Measurements from ENCODE around the gene CSNK1G2.
"Not testable (repeated sequence)": the region's sequence is repeated elsewhere in the genome, so short reads cannot be mapped to it uniquely, and the experiment has no call there.

CSNK1G2 gene

DNA sequence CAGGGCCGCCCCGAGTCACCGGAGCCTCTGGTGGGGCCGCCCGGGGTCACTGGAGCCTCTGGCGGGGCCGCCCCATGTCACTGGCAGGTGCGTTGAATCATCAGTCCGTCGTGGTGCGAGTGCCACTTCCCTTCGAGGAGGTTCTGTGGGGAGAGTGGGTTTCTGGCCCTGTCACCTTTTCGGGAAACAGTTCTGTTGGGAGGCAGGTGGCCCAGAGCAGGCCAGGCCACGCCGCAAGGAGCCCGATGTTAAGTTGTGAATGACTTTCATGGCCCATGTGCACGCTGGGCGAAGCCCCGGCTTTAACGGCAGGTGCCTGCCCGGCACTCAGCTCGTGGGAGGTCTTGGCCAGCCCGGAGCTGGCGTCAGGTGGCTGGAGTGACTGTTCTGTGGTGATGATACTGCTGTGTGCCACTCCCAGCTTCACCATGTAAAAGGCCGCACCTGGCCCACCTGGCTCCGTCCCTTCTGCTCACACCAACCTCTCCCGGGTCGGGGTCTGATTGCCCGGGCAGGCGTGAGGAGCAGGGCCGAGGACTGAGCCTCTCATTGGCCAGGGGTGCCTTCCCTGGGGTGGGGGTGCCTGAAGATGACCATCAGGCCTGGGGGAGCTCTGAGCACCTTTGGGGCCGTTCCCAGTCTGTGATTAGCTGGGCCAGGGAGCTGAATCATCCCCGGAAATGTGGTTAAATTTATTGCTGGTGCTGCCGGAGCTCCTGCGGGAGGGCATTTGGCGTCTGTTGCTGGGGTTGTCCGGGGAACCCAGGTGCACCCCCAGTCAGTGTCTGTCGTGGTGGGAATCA is 29.2 kb downstream of the CSNK1G2 start:
- DNase-seq: no peak

DNA sequence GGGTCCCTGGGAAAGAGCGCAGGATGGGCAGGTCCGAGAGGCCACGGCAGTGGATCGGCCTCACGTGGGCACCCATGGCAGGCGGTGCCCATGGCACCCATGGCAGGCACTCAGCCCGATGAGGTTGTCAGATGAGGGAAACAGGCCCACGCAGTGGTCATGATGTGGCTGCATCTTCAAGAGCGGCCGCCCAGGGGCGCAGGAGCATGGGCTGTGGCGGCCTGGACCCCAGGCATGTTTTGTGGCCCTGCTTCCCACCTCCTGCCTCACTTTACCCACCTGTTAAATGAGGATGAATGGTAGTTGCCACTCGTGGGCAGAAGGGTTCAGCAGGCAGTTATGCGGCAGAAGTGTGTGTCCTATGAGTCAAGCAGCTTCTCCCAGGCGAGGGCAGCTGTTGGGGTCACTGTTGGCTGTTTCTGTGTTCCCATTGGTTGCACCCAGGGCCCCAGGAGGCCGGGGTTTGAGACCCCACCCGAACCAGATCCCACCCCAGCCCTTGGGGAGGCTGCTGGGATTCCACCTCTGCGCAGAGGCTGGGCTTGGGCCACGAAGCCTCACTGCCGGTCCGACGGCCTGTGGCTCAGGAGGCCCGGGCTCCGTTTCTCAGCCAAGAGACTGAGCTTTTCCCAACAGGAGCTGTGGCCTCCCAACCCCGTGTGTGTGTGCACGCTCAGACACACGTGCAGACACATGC is 30.0 kb downstream of the CSNK1G2 start:
- DNase-seq: no peak

DNA sequence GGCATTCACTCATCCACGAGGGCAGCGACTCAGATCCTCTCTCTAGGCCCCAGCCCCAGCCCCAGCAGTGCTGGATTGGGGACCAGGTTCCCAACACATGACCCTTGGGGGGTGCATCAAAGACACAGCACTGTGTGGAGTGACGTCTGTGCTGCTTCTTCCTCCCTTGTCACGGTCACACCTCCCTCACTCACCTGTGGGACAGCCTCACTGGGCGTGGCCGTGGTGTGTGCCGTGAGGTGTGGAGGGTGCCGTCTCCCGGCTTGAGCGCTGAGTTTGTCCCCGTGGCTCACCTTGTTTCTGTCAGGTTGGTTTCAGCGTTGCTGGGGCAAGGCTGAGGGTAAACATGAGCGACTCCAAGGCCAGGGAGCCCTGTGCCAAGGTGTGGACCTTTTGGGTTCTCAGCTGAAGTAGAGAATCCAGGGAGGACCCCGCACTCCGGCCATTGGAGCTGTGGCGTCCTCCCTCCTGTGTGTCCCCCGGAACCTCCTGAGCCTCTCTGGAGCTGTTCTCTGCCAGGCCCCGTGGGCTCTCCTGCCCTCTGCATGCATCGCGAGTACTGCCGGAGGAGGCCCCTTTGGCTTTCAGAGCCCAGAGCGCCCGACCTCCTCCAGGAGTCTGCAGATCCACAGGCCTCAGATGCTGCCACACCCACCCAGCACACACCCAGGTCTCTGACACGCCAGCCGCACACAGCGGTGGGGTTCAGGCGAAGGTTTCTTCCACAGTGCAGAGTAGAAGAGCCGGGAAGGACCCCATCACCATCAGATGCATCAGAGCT is 33.6 kb downstream of the CSNK1G2 start:
- DNase-seq: no peak

DNA sequence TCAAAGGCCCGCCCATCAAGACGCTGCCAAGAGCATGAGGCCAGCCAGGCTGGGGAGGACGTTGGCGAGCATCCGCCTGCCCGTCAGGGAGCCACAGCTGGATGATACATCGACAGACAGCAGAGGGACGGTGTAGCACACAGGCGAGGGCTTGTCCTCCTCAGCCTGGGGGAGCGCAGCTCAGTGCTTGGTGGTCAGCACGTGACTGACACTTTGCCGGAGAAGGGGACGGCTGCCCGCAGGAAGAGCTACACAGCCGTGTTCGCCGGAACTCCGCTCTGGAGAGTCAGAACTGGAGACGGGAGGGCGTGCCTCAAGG is 34.1 kb downstream of the CSNK1G2 start:
- DNase-seq: no peak

DNA sequence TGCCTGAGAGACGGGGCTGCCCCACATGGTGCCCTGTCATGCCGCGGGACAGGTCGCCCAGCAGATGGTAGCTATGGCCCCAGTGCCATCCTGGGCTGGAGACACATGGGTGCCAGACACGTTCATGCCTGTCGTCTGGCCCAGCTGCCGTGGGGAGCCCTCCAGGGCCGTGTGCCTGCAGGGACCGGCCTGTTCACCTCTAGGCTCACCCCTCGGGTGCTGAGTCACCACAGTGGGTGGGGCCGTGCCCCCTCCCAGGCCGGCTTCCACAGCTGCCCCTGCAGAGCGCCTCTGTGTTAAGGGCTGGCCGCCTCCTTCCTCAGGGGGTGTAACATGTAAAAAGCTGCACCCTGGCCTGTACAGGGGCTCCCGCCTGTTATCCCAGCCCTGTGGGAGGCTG is 36.1 kb downstream of the CSNK1G2 start:
- no peak for DNase-seq

DNA sequence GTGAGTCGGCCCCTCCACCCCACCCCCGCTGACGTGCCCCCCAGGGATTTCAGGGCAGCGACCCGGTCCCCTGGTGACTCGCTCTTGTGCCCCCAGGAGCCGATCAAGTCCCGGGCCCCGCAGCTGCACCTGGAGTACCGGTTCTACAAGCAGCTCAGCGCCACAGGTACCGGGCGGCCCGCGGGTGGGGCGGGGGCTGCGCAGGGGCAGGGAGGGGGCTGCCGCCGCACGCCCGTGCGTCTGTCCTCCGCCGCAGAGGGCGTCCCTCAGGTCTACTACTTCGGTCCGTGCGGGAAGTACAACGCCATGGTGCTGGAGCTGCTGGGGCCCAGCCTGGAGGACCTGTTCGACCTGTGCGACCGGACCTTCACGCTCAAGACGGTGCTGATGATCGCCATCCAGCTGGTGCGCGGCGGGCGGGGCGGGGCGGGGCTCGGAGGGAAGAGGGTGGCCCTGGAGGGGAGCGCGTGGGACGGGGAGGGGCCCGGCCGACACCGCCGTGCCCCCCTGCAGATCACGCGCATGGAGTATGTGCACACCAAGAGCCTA is 37.4 kb downstream of the CSNK1G2 start:
- DNase-seq: no peak

DNA sequence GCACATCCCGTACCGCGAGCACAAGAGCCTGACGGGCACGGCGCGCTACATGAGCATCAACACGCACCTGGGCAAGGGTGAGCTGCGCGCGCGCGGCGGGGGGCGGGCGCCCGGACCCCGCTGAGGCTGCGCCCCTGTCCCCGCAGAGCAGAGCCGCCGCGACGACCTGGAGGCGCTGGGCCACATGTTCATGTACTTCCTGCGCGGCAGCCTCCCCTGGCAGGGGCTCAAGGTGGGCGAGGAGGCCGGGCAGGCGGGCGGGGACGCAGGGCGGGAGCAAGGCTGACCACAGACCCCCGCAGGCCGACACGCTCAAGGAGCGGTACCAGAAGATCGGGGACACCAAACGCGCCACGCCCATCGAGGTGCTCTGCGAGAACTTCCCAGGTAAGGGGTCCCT is 38.0 kb downstream of the CSNK1G2 start:
- no peak for DNase-seq

DNA sequence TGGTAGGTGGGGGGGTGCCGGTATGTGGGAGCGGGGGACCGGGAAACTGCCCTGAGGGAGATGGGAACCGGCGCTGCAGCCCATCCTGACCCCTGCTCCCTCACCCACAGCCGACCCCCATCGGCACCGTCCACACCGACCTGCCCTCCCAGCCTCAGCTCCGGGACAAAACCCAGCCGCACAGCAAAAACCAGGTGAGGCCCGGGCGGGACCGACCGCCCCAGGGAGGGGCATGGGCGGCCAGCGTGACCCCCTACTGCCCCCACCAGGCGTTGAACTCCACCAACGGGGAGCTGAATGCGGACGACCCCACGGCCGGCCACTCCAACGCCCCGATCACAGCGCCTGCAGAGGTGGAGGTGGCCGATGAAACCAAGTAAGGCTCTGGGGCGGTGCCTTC is 38.7 kb downstream of the CSNK1G2 start:
- no peak for DNase-seq

DNA sequence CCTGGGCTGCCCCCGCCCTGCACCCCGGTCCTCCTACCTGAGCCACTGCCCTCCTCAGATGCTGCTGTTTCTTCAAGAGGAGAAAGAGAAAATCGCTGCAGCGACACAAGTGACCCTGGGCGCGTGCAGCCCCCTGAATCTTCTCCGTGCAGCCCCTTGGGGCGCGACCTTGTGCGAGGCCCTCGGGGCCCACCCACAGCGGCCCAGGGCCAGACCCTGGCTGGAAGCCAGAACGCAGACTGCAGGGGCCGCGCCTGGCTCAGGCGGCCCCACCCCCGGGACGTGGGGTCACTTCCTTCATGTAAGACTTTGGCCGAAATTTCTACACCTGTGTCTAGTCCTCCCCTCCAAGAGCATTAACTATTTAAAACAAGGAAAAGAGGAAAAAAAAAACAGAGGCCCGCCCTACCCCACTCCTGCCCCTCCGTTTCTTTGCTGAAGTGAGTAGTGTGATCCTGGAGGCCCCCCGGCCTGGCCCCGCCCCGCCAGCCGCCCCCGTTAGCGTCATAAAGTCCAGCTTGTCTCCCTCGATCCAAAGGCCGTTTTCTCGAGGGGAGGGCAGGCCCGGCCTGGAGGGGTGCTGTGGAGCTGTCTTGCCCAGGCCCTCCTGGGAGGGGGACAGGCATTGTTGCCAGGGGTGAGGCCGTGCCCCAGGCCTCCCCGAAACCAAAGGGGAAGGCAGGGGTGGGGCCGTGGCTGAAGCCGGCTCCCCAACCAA is 39.3 kb downstream of the CSNK1G2 start:
- no peak for DNase-seq

DNA sequence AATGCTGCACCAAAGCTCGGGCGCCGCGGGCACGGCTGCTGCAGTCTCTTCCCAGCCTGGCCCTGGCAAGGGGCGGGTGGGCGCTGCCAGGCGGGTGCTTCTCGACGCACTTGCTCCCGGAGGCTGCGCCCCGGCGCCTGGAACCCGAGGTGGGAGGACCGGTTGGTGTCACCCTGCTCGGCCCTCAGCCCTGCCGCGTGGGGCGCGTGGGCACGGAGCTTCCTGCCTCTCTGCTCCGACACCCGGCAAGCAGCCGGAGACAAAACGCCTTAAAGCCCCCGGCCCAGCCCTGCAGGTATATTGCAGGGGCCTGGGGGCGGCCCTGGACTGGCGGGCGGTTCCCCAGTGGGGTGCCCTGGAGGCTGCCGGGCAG is 39.8 kb downstream of the CSNK1G2 start:
- DNase-seq: no peak

DNA sequence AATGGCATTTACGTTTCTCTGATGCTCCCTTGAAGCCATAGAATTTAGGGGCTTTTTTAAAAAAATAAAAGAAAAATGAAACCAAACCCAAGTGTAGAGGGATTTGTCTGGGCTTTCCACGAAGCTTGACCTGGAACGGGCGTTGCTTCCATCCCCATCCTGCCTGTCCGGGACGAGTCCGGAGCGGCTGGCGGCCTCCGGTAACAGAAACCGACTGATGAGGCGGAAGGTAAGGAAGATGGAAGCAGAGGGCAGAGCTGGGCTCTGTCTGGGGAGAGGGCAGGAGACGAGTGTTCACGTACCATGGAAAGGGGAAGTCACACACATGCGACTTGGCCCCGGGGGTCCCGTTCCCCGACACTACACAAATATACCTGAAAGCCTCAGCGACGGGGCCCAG is 40.3 kb downstream of the CSNK1G2 start:
- no peak for DNase-seq

DNA sequence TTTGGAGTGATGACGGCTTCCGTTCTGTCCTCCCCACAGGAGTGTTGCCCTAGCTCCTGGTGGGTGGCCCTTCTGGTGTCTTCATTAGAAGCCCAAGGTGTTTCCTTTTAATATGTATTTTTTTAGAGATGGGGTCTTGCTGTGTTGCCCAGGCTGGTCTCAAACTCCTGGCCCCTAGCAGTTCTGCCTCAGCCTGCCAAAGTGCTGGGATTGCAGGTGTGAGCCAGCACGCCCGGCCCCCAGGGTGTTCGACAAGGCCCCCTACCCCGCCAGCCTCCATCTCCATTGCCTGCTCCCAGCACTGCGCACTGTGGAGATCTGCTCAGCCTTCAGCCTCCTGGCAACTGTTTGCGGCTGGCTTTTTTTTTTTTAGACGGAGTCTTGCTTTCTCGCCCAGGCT is 43.4 kb downstream of the CSNK1G2 start:
- no peak for DNase-seq

DNA sequence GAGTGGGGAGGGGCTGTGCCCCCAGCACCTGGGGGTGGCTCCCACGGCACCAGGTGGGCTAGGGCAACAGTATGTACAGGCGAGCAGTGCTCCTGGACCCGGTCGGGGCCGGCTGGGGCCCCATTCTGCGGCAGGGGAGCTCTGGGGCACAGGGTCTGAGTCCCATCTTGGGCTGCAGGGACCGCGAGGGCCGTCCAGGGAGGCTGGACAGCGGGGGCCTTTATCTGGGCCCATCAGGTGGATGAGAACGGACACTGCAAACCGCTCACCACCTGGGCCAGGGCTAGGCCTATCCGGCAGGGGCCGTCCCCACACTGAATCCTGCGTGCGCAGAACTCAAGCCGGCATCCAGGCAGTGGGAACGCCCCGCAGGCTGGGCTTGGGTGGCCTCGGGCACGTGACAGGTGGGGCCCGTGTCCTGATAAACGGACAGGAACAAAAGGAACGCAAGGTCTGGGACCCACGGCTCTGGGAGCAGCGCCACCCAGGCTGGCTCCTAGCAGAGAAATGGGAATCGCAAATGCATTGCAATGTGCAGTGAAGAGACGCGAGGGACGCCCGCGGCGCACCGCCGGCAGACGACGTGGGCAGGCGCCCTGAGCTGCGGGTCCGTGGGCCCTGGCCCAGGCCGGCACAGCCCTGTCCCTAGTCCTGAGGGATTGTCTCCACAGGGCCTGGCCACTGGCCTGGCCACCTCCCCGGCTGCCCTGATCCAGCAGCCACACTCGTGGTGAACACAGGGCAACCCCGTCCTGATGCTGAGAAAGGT is 44.8 kb downstream of the CSNK1G2 start:
- DNase-seq: no peak

DNA sequence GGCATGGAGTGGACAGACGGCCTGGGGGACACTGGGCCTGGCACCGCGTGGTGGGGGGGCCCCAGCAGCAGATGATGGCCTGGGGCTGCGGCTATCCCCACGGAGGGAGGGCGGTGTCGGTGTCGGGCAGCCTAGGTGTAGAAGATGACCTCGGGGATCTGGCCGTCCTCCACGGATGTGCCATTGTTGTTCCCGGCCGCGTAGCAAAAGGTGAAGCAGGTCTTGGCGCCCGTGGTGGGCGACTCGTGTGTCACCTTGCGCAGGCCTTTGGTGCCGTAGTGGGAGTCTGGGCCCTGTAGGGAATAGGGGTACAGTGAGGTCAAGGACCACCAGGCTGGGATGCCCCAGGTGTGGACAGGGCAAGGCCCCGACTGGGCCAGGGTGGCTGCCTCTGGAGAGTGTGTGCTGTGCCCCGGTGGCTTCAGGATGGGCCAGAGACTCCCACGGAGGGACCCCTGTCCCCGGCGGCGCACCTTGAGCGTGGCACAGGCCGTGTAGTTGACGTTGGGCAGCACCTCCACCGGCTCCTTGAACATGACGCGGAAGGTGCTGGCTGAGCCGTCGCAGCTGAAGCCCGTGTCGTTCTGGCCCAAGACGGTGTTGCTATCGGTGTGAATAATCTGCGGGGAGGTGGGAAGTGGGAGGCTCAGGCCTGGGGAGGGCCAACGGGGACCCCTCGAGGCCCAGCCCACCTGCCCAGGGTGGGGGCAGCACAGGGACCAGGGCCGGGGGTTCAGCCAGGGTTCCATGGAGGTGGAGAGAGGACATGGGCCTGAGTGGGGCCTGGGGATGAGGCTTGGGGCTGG is 45.6 kb downstream of the CSNK1G2 start:
- no peak for DNase-seq

DNA sequence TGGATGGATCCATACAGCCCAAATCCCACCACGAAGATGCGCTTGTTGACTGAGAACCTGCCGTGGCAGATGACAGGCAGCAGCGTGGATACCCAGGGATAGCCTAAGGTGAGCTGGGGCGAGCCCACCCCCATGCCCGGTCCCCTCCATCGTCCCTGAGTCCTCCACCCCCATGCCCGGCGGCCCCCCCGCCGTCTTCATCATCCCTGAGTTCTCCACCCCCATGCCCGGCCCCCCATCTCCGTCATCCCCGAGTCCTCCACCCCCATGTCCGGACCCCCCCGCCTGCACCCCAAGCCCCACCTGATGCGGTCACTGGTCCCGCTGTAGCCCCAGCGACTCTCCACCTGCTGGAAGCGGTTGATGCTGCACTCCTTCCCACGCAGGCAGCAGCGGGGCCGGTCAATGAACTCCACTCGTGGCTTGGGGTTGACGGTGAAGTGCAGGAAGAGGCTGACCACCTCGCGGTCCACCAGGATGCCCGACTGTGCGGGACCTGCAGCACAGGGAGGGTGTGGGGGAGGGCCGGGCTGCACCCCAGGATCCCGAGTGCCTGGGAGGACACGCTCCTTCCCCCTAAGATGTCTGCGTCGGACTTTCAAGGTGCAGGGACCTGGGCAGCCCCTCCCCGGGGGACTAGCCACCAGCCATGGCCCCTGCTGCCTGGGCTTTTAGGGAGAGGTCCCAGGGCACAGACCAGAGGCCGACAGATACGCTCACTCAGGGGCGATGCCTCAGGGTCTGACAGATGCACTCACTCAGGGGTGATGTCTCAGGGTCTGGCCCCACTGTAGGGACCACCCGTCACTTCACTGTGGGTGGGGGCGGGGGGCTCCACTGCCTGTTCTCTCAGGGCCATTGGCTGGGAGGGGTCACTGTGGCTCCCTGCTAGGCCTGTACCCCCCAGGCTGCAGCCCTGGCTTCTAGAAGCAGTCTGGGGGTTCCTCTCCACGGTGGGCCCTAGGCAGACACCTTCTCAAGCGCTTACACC is 46.5 kb downstream of the CSNK1G2 start:
- no peak for DNase-seq

DNA sequence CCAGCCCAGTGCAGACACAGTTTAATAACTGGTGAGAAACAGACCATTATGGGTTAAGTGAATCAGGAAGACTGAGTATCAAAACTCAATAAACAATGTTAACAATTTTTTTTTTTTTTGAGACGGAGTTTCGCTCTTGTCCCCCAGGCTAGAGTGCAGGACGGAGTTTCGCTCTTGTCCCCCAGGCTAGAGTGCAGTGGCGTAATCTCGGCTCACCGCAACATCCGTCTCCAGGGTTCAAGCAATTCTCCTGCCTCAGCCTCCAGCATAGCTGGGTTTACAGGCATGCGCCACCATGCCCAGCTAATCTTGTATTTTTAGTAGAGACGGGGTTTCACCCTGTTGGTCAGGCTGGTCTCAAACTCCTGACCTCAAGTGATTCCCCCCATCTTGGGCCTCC is 47.5 kb downstream of the CSNK1G2 start:
- not testable (repeated sequence) for DNase-seq

DNA sequence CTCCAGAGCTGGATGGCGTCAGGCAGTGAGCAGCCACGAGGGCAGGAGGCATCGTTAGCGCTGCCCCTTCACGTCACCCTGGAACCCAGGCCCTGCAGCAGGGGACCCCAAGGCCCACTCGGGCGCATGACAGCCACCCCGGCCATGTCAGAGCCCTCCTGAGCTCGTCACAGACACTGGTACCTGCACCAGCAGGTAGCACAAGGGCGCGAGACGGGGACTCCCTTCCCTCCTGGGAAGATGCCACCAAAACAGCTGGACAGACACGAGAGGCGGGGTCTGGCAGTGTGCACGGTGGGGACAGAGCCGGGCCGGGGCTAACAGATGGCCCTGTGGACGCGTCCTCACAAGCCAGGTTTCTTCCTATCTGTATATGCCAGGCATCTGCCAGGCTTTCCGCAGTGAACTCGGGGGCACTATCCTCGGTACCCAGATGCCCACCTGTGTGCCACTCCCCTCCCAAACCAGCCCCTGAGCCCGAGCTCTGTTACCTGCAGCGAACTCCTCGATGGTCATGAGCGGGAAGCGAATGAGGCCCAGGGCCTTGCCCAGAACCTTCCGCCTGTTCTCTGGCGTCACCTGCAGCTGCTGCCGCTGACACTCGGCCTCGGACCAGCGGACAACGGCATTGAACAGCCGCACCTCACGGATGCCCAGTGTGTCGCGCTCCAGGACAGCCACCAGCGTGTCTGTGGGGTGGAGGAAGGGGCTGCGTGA is 48.7 kb downstream of the CSNK1G2 start:
- DNase-seq: no peak

DNA sequence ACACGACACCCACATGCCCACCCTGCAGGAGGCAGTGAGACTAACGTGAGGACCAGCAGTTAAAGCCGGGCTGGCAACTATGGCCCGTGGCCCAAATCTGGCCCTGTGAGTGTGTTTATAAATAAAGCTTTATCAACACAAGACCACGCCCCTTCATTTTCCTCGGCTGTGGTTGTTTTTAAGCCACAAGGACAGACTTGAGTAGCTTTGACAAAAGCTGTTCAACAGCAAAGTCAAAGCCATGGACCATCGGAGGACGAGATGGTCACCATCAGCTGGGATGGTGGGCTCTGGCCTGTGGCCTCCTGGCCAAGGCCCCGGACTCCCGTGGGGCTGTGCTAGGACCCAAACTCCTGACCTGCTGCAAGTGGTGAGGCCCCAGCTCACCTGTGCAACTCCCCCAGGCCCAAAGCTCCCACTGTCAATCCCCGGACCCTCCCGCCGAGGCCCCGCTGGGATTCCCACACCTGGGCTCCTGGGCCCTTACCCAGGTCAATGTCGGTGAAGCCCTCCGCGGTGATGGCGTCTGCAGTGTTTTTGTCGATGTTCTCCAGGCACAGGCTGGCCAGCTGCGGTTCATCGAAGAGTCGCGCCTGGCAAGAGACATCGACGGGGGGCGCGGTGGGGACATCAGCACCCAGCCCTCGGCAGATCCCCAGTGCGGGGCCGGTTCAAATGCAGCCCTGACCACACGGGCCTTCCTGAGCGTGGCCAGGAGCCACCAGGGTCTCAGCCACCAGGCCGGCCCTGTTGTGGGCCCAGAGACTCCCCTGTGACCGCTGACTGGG is 49.5 kb downstream of the CSNK1G2 start:
- DNase-seq: no peak

Data from effector CD4-positive, alpha-beta T cell (primary cell).